H1 (cell line): ENCODE measurements around the gene PRSS23. TPM values are rescaled to one million over a fixed set of nuclear protein-coding genes. Genes with fewer than 3 reads are reported as not detected.

Experiments used
- CTCF ChIA-PET: fragments of 300-600 bp; sonication (Branson Sonifier 250); formaldehyde crosslinking; loops from one replicate; lab custom pipeline; 2021; ENCODE audit not compliant: partially characterized antibody; lab: Charles Lee
- POLR2A ChIA-PET: fragments of 300-600 bp; sonication (Branson Sonifier 250); formaldehyde crosslinking; loops from one replicate; lab custom pipeline; 2021; ENCODE audit warnings: inconsistent platforms; ENCODE audit not compliant: partially characterized antibody; lab: Charles Lee
- DNase-seq, 2 experiments: peaks; one replicate each; pipeline versions ENCODE4 v3.0.0 to v3.0.0-alpha.2; 2010 to 2022; ENCODE audit warnings: low spot score in 2 of 2, low read depth in 1 of 2, mixed read lengths in 1 of 2
- FAIRE-seq: peaks from 2 replicates; lab custom pipeline; 2011; peaks lifted over from hg19 to GRCh38; lab: Jason Lieb, UNC
- H2AFZ ChIP-seq: 2 replicates; pipeline ENCODE4 v1.8.1; 2012; ENCODE audit warnings: low read length, inconsistent platforms
- H2AK5ac ChIP-seq: 2 replicates; pipeline ENCODE4 v1.6.1; 2013; ENCODE audit warnings: low read depth, low read length
- H2BK120ac ChIP-seq: replicated peaks from 2 replicates; pipeline ENCODE3; 2013; ENCODE audit warnings: low read depth, low read length, inconsistent platforms
- H2BK12ac ChIP-seq: 2 replicates; pipeline ENCODE4 v1.6.1; 2013; ENCODE audit warnings: low read depth, low read length
- H2BK15ac ChIP-seq: 2 replicates; pipeline ENCODE4 v1.6.1; 2013; ENCODE audit warnings: low read length
- H2BK20ac ChIP-seq: 2 replicates; pipeline ENCODE4 v1.6.1; 2013; ENCODE audit warnings: low read length
- H2BK5ac ChIP-seq: 2 replicates; pipeline ENCODE4 v1.6.1; 2013; ENCODE audit warnings: low read depth, low read length
- H3K14ac ChIP-seq: 2 replicates; pipeline ENCODE4 v1.6.1; 2013; ENCODE audit warnings: inconsistent platforms; ENCODE audit not compliant: insufficient read length
- H3K18ac ChIP-seq: 2 replicates; pipeline ENCODE4 v1.6.1; 2013; ENCODE audit warnings: low read length; ENCODE audit errors: extremely low read depth
- H3K23ac ChIP-seq: 2 replicates; pipeline ENCODE4 v1.6.1; 2013; ENCODE audit warnings: inconsistent platforms; ENCODE audit not compliant: insufficient read length
- H3K23me2 ChIP-seq: 2 replicates; pipeline ENCODE4 v1.6.1; 2013; ENCODE audit warnings: low read depth, low read length
- H3K27ac ChIP-seq: 2 replicates; pipeline ENCODE4 v1.6.1; 2011; ENCODE audit warnings: low read depth, low read length, inconsistent platforms
- H3K27me3 ChIP-seq, 4 experiments: replicated peaks in 1 of 4; 1 replicate in 1 of 4; 2 replicates in 3 of 4; pipeline versions ENCODE4 v1.6.1 to v1.8.1; 2011 to 2013; ENCODE audit warnings: low read length in 3 of 4, mild to moderate bottlenecking in 3 of 4, inconsistent platforms in 2 of 4, mixed read lengths in 2 of 4, moderate library complexity in 1 of 4; ENCODE audit not compliant: control insufficient read depth in 3 of 4, insufficient read depth in 3 of 4; ENCODE audit errors: extremely low read depth in 1 of 4
- H3K36me3 ChIP-seq, 4 experiments: 2 replicates each; pipeline versions ENCODE4 v1.6.1 to v1.8.1; 2011 to 2013; ENCODE audit warnings: mild to moderate bottlenecking in 4 of 4, low read length in 3 of 4, moderate library complexity in 2 of 4, control low read depth in 1 of 4, inconsistent platforms in 1 of 4; ENCODE audit not compliant: insufficient read depth in 4 of 4, control insufficient read depth in 2 of 4
- H3K4ac ChIP-seq: replicated peaks from 2 replicates; pipeline ENCODE3; 2013; ENCODE audit warnings: low read length, low read depth, mixed read lengths, inconsistent platforms; ENCODE audit not compliant: insufficient read length
- H3K4me1 ChIP-seq, 4 experiments: replicated peaks in 1 of 4; 1 replicate in 1 of 4; 2 replicates in 3 of 4; pipeline versions ENCODE4 v1.6.1 to v1.8.1; 2011 to 2013; ENCODE audit warnings: low read length in 3 of 4, inconsistent platforms in 2 of 4, mixed read lengths in 1 of 4; ENCODE audit not compliant: insufficient read depth in 4 of 4, control insufficient read depth in 3 of 4
- H3K4me2 ChIP-seq, 2 experiments: 2 replicates each; pipeline versions ENCODE4 v1.6.1 to v1.8.1; 2011 to 2013; ENCODE audit warnings: low read depth in 2 of 2, low read length in 2 of 2, control low read depth in 1 of 2, inconsistent platforms in 1 of 2, mild to moderate bottlenecking in 1 of 2; ENCODE audit not compliant: insufficient read depth in 1 of 2
- H3K4me3 ChIP-seq, 4 experiments: fragments of 200-600, 300-600 bp in 1 of 4; sonication (generic), shearing (Covaris generic), sonication (Bioruptor Twin) in 1 of 4; 2 replicates each; pipeline versions ENCODE4 v1.5.1 to v1.8.1; 2011 to 2016; ENCODE audit warnings: low read length in 4 of 4, low read depth in 3 of 4, control low read depth in 2 of 4, inconsistent platforms in 2 of 4, mild to moderate bottlenecking in 2 of 4, mixed read lengths in 1 of 4, moderate library complexity in 1 of 4; ENCODE audit not compliant: insufficient read depth in 2 of 4; ENCODE audit errors: extremely low read depth in 1 of 4
- H3K56ac ChIP-seq: replicated peaks from 2 replicates; pipeline ENCODE3; 2013; ENCODE audit warnings: low read depth, mild to moderate bottlenecking, mixed read lengths, low read length, inconsistent platforms; ENCODE audit not compliant: insufficient read length
- H3K79me1 ChIP-seq: 2 replicates; pipeline ENCODE4 v1.6.1; 2013; ENCODE audit warnings: low read depth, low read length, control low read depth
- H3K79me2 ChIP-seq, 2 experiments: 2 replicates each; pipeline versions ENCODE4 v1.6.1 to v1.8.1; 2012 to 2013; ENCODE audit warnings: low read length in 2 of 2, mild to moderate bottlenecking in 2 of 2, inconsistent platforms in 1 of 2; ENCODE audit not compliant: insufficient read depth in 2 of 2, control insufficient read depth in 1 of 2
- H3K9ac ChIP-seq, 4 experiments: replicated peaks in 1 of 4; 1 replicate in 1 of 4; 2 replicates in 3 of 4; pipeline versions ENCODE4 v1.6.1 to v1.8.1; 2011 to 2013; ENCODE audit warnings: low read depth in 3 of 4, low read length in 3 of 4, control low read depth in 2 of 4, mild to moderate bottlenecking in 2 of 4, moderate library complexity in 2 of 4, inconsistent platforms in 1 of 4; ENCODE audit errors: extremely low read depth in 1 of 4
- H3K9me3 ChIP-seq, 2 experiments: 2 replicates each; pipeline versions ENCODE4 v1.6.1 to v1.8.1; 2012 to 2013; ENCODE audit warnings: mild to moderate bottlenecking in 2 of 2, moderate library complexity in 2 of 2, control low read depth in 1 of 2, inconsistent platforms in 1 of 2, low read depth in 1 of 2, low read length in 1 of 2, mixed read lengths in 1 of 2; ENCODE audit not compliant: insufficient read depth in 2 of 2
- H4K20me1 ChIP-seq, 2 experiments: replicated peaks in 1 of 2; 2 replicates each; pipeline versions ENCODE3 to v1.8.1; 2011 to 2013; ENCODE audit warnings: inconsistent platforms in 2 of 2, low read length in 2 of 2, mild to moderate bottlenecking in 1 of 2; ENCODE audit not compliant: insufficient read depth in 2 of 2, control insufficient read depth in 1 of 2
- H4K5ac ChIP-seq: 2 replicates; pipeline ENCODE4 v1.6.1; 2013; ENCODE audit warnings: low read length, low read depth, mixed read lengths, inconsistent platforms; ENCODE audit not compliant: insufficient read length
- H4K8ac ChIP-seq: 2 replicates; pipeline ENCODE4 v1.8.0; 2013; ENCODE audit warnings: mild to moderate bottlenecking, moderate library complexity, low read length, inconsistent platforms; ENCODE audit not compliant: insufficient read depth; ENCODE audit errors: extremely low read depth
- H4K91ac ChIP-seq: replicated peaks from 2 replicates; pipeline ENCODE3; 2013; ENCODE audit warnings: low read length, mixed read lengths, inconsistent platforms; ENCODE audit not compliant: insufficient read length
- CHD1 ChIP-seq: IDR thresholded peaks from 2 replicates; pipeline ENCODE4 v1.6.1; 2012; ENCODE audit warnings: low read depth, low read length, improper control_type of control experiment
- CTCF ChIP-seq, 3 experiments: IDR thresholded peaks; 1 replicate in 2 of 3; 2 replicates in 1 of 3; pipeline versions ENCODE4 v1.5.1 to v1.6.1; 2011; ENCODE audit warnings: low read length in 3 of 3, mild to moderate bottlenecking in 3 of 3, inconsistent platforms in 2 of 3, low read depth in 1 of 3, moderate library complexity in 1 of 3; ENCODE audit not compliant: insufficient read depth in 1 of 3; ENCODE audit errors: control extremely low read depth in 1 of 3
- JUN ChIP-seq: IDR thresholded peaks from 2 replicates; pipeline ENCODE4 v1.6.1; 2011; ENCODE audit warnings: low read depth, mild to moderate bottlenecking, improper control_type of control experiment, low read length
- JUND ChIP-seq: IDR thresholded peaks from 2 replicates; pipeline ENCODE4 v1.6.1; 2011; ENCODE audit warnings: mild to moderate bottlenecking, improper control_type of control experiment, low read length
- PHF8 ChIP-seq: fragments of 200-600 bp; sonication (generic); conservative IDR thresholded peaks from 2 replicates; pipeline ENCODE4 v1.7.1; 2012; ENCODE audit warnings: low read depth, mild to moderate bottlenecking, inconsistent platforms, low read length, moderate library complexity
- RNF2 ChIP-seq: fragments of 200-900, 300-1000 bp; sonication (generic); IDR thresholded peaks from 2 replicates; pipeline ENCODE4 v1.7.1; 2016; ENCODE audit warnings: borderline replicate concordance, low read depth, mild to moderate bottlenecking, antibody characterized with exemption, low read length; ENCODE audit not compliant: poor library complexity, severe bottlenecking; ENCODE audit errors: missing control alignments
- SIRT6 ChIP-seq: IDR thresholded peaks from one replicate; pipeline ENCODE4 v1.7.1; 2012; ENCODE audit warnings: low read length, inconsistent platforms
- TAF7 ChIP-seq: optimal IDR thresholded peaks from 2 replicates; pipeline ENCODE3; 2011; ENCODE audit warnings: low read depth, mild to moderate bottlenecking, inconsistent platforms, low read length, moderate library complexity, borderline replicate concordance
- TCF12 ChIP-seq: IDR thresholded peaks from 2 replicates; pipeline ENCODE4 v1.6.1; 2011; ENCODE audit warnings: low read depth, mild to moderate bottlenecking, low read length
- WGBS, 2 experiments: shearing (Covaris generic) in 1 of 2; methylation state at CpG; one replicate each; pipeline versions ENCODE4 v1.1.6 to v1.1.7; 2013 to 2015; ENCODE audit warnings: low lambda C conversion rate in 2 of 2, mixed read lengths in 2 of 2, inconsistent platforms in 1 of 2, low coverage in 1 of 2, missing lambda C conversion rate in 1 of 2; ENCODE audit not compliant: insufficient replicate concordance in 2 of 2, insufficient coverage in 1 of 2, insufficient read length in 1 of 2; ENCODE audit errors: extremely low coverage in 1 of 2, missing lambda C conversion rate in 1 of 2; 5-methylcytosine and 5-hydroxymethylcytosine counted together
- polyA plus RNA-seq, 7 experiments: library from polyadenylated mRNA; depleted of rRNA in 3 of 7; stranded (reverse) in 5 of 7; unstranded in 2 of 7; fragments of >200 nt in 5 of 7; fragments of 200-250 nt in 2 of 7; gene quantifications; 1 replicate in 5 of 7; 2 replicates in 1 of 7; 4 replicates in 1 of 7; pipeline versions ENCODE4 v1.2.1 to v1.2.3, GENCODE V29; 2011 to 2013; ENCODE audit warnings: missing spikeins in 2 of 7, mixed read lengths in 2 of 7
- total RNA-seq: library from RNA; stranded (reverse); fragmentation: NEBNext Ultra II Directional; extraction: Animal tissue kit (Norgen Biotek cat#: 25700); gene quantifications from 2 replicates; pipeline ENCODE4 v1.2.1, GENCODE V29; 2021

PRSS23 gene
- total and polyA plus RNA-seq, 2 of the 8 experiments (the other 6 are each of a cell fraction or from before 2014, with no cell fraction given), result 4.4 to 5.6 TPM

GRCh38 chr11:86775361-86775760 lies 25.0 kb upstream of the PRSS23 start:
- Histone ChIP-seq H3K4me2 (no peak overlapping the region), H3K4me3 (no peak overlapping the region), H2BK120ac (no peak overlapping the region), H4K8ac (no peak overlapping the region), H3K4me1 (no peaks in the 10 kb centered on the region), H4K5ac (no peak overlapping the region), H3K79me2 (no peaks in the 10 kb centered on the region), H4K91ac (no peak overlapping the region), H3K9me3 (peaks cover 9 to 15% of the 10 kb centered on the region in 2 experiments; a peak in 3 of 4 replicates), H3K27me3 (no peaks in the 10 kb centered on the region), H3K4ac (no peak overlapping the region), H2AK5ac (no peak overlapping the region), H2BK15ac (no peak overlapping the region), H3K79me1 (no peaks in the 10 kb centered on the region), H3K23me2 (no peaks in the 10 kb centered on the region), H3K56ac (no peak overlapping the region), H3K27ac (no peak overlapping the region), H4K20me1 (no peaks in the 10 kb centered on the region), H2BK12ac (no peak overlapping the region), H3K9ac (no peak overlapping the region), H3K36me3 (no peaks in the 10 kb centered on the region), H3K23ac (no peak overlapping the region), H2AFZ (no peak overlapping the region), H2BK20ac (no peak overlapping the region), H2BK5ac (no peak overlapping the region), H3K18ac (no peak overlapping the region), H3K14ac (no peak overlapping the region)
- FAIRE-seq (no peak), DNase-seq (no peak)
- POLR2A ChIA-PET, result no interaction called here
- TF ChIP-seq TCF12, result no peak
- TF ChIP-seq JUN, result no peak
- no peak for TF ChIP-seq PHF8
- no peak for TF ChIP-seq RNF2
- TF ChIP-seq SIRT6, result no peak
- TF ChIP-seq CHD1, result no peak
- TF ChIP-seq JUND, result no peak
- TF ChIP-seq CTCF (IDR thresholded peaks at IDR 0.05; ENCODE audit: control extremely low read depth in 1 of 3, insufficient read depth in 1 of 3, low read depth in 1 of 3, low read length in 3 of 3), result no peak
- TF ChIP-seq TAF7, result no peak
- 84% methylated on average over 2 of the region's 2 CpGs; no CpG with 5 or more reads in 1 of the 2 experiments for WGBS, 2 experiments
- CTCF ChIA-PET, result interaction anchor here (0.9 to 2.0 kb wide), 2 partner anchors 9 to 167 kb away, joined by 3 to 9 read pairs; no protein-coding TSS in a partner anchor
